Esophagus squamous epithelium (tissue), 5 donors: ENCODE data around the gene CCNY. TPM values are rescaled to one million over a fixed set of nuclear protein-coding genes. Genes with fewer than 3 reads are reported as not detected.

ENCODE experiments used
- DNase-seq: peaks from one replicate; lab custom pipeline; 2025; lab: John Stamatoyannopoulos, UW
- H3K27ac ChIP-seq, 4 donors: fragments of 200-600 bp; sonication (generic); one replicate each; pipeline ENCODE4 v1.5.1; 2016 to 2019; ENCODE audit warnings: mild to moderate bottlenecking in 1 of 4
- H3K27me3 ChIP-seq, 4 donors: fragments of 200-600 bp; sonication (generic); 1 replicate in 3 of 4; 2 replicates in 1 of 4; pipeline versions ENCODE4 v1.5.1 to v1.6.0; 2017 to 2021; ENCODE audit warnings: antibody characterized with exemption in 1 of 4
- H3K36me3 ChIP-seq, 3 donors: fragments of 200-600 bp; sonication (generic); one replicate each; pipeline ENCODE4 v1.5.1; 2016 to 2019
- H3K4me1 ChIP-seq, 3 donors: fragments of 200-600 bp; sonication (generic); one replicate each; pipeline ENCODE4 v1.5.1; 2017 to 2019
- H3K4me3 ChIP-seq, 4 donors: fragments of 200-600 bp; sonication (generic); 1 replicate in 3 of 4; 2 replicates in 1 of 4; pipeline ENCODE4 v1.5.1; 2016 to 2019; ENCODE audit warnings: mild to moderate bottlenecking in 2 of 4, moderate library complexity in 1 of 4
- H3K9me3 ChIP-seq, 3 donors: fragments of 200-600 bp; sonication (generic); one replicate each; pipeline ENCODE4 v1.5.1; 2016 to 2019
- POLR2A ChIP-seq, 4 donors: fragments of 450-650 bp; IDR thresholded peaks; one replicate each; pipeline ENCODE4 v1.6.1; 2017; ENCODE audit warnings: antibody characterized with exemption in 4 of 4, mild to moderate bottlenecking in 4 of 4, moderate library complexity in 3 of 4
- whole genome bisulfite sequencing, 2 donors: methylation state at CpG; one replicate each; pipeline ENCODE4 v1.1.5; 2018; 5-methylcytosine and 5-hydroxymethylcytosine counted together
- intact Hi-C: fragments of 100-400 bp; cut with DNase I; formaldehyde crosslinking; loops from one replicate; pipeline ENCODE4 v1.15.0; 2022
- total RNA-seq, 4 donors: library from RNA; depleted of rRNA; stranded (reverse); fragments of >200 nt; gene quantifications; one replicate each; pipeline ENCODE4 v1.1.0, GENCODE V29; 2016
- TF ChIP-seq, protein P1 (sequence below), 6 experiments: fragments of 450-650 bp in 4 of 6; fragments of 200-600 bp in 2 of 6; sonication (generic) in 2 of 6; IDR thresholded peaks; one replicate each; pipeline ENCODE4 v1.5.1; 2016 to 2019; ENCODE audit warnings: antibody characterized with exemption in 6 of 6, mild to moderate bottlenecking in 4 of 6, moderate library complexity in 4 of 6
- donor health status: DM: yes; HTN: yes; CAD: no.

The CCNY gene
- total RNA-seq, 4 donors from 2014 or later, result 24.1 to 41.5 (median 30.4) TPM

DNA sequence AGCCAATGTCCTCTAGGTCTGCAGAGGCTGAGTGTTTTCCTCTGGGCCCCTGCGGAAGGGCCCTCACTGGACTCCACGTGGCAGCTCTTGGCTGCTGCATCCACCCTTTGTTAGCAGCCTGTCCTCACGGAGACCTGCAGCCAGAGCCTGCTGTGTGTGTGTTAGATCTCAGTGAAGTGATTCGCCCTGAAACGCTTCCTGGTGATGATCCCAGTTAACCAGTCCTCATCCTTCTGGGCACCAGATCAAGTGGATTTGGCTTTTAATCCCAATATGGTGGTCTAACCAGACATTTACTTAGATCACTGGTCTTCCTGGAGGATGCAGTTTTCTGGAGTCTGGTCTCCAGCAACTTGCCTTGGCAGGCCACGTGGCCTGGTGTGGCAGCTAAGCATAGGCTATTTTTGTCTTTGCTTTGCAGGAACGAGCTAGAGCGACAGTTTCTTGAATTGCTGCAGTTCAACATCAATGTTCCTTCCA lies 229.3 kb downstream of the CCNY start:
- DNase-seq, result no peak
- intact Hi-C loops, result loop anchor here (10.0 kb wide), 1 partner anchor 321 kb away; no protein-coding TSS in a partner anchor
- TF ChIP-seq POLR2A (IDR thresholded peaks at IDR 0.05), result no peak
- TF ChIP-seq, protein P1, sequence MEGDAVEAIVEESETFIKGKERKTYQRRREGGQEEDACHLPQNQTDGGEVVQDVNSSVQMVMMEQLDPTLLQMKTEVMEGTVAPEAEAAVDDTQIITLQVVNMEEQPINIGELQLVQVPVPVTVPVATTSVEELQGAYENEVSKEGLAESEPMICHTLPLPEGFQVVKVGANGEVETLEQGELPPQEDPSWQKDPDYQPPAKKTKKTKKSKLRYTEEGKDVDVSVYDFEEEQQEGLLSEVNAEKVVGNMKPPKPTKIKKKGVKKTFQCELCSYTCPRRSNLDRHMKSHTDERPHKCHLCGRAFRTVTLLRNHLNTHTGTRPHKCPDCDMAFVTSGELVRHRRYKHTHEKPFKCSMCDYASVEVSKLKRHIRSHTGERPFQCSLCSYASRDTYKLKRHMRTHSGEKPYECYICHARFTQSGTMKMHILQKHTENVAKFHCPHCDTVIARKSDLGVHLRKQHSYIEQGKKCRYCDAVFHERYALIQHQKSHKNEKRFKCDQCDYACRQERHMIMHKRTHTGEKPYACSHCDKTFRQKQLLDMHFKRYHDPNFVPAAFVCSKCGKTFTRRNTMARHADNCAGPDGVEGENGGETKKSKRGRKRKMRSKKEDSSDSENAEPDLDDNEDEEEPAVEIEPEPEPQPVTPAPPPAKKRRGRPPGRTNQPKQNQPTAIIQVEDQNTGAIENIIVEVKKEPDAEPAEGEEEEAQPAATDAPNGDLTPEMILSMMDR (IDR thresholded peaks at IDR 0.05), result no peak

DNA sequence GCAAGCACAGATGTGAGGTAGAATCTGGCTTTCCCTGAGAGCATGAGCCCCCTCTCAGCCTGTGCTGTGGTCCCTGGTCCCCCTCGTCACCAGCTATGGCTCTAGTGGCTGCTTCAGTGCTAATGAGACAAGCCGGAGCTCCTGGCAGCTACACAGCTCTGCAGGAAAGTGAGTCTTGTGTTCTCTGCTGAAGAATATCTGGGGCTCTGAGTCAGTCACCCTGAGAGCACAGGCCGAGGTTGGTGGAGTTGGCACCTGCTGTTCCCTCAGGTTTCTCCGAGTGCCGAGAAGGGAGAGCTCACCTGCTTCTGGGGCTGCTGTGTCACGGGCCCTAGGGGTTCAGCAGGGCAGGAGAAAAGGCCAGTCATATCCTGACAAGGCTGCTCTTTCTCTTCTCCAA lies 231.6 kb downstream of the CCNY start:
- H3K4me1 ChIP-seq, result peaks cover 0 to 18% (median 11%) of the 10 kb centered on the region in 3 donors
- 100% methylated on average over 1 of the region's 6 CpGs; no CpG with 5 or more reads in 1 of the 2 donors for WGBS, 2 donors
- no peak for DNase-seq
- no peaks in the 10 kb centered on the region for H3K27me3 ChIP-seq
- peaks cover 6 to 76% (median 16%) of the 10 kb centered on the region in 3 donors for H3K36me3 ChIP-seq
- no peaks in the 10 kb centered on the region for H3K9me3 ChIP-seq
- intact Hi-C loops, result loop anchor here (10.0 kb wide), 1 partner anchor 323 kb away; no protein-coding TSS in a partner anchor
- no peak overlapping the region for H3K27ac ChIP-seq
- H3K4me3 ChIP-seq, result no peak overlapping the region
- TF ChIP-seq POLR2A (IDR thresholded peaks at IDR 0.05), result no peak
- TF ChIP-seq, protein P1 (IDR thresholded peaks at IDR 0.05), result no peak

More for the DNA sequence above, 229.3 kb downstream of the CCNY start:
- Histone ChIP-seq H3K27ac (no peak overlapping the region), H3K27me3 (no peaks in the 10 kb centered on the region), H3K4me1 (peaks cover 0 to 18% (median 11%) of the 10 kb centered on the region in 3 donors), H3K4me3 (no peak overlapping the region), H3K9me3 (no peaks in the 10 kb centered on the region), H3K36me3 (peaks cover 6 to 73% (median 16%) of the 10 kb centered on the region in 3 donors)
- 73 to 79% methylated on average over 3 to 6 of the region's 8 CpGs for WGBS, 2 donors

DNA sequence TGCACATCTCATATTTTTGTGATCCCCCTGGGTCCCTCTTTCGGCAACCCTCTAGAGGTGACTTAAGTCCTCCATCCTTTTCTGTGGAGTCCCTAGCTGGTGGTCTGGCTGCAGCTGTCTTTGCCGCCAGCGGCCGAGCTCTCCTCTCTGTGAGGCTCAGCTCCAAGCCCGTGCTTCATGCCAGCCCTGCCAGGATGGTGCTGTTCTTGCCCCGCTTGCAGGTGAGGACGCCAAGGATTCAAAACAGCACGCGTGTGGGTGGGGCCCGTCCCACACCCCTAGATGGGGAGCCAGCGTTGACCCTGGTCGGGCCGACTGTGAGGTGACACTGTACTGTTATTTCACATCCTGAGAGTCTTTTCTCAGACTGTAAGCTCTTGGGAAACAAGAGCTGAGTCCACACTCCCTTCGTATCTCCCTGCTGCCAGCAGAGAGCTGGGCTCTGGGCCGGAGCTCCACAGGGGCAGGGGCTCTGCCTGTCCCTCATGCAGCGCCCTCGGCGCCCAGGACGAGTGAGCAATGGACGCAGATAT lies 232.2 kb downstream of the CCNY start:
- TF ChIP-seq, protein P1 (IDR thresholded peaks at IDR 0.05), result no peak
- no peak for TF ChIP-seq POLR2A (IDR thresholded peaks at IDR 0.05)
- Histone ChIP-seq H3K27me3 (no peaks in the 10 kb centered on the region), H3K9me3 (no peaks in the 10 kb centered on the region), H3K36me3 (peaks cover 6 to 82% (median 16%) of the 10 kb centered on the region in 3 donors), H3K4me3 (no peak overlapping the region), H3K27ac (no peak overlapping the region), H3K4me1 (peaks cover 0 to 18% (median 11%) of the 10 kb centered on the region in 3 donors)
- WGBS, 2 donors, result 92% methylated on average over 14 of the region's 20 CpGs; no CpG with 5 or more reads in 1 of the 2 donors
- no peak for DNase-seq
- intact Hi-C loops, result loop anchor here (10.0 kb wide), 1 partner anchor 324 kb away; no protein-coding TSS in a partner anchor

DNA sequence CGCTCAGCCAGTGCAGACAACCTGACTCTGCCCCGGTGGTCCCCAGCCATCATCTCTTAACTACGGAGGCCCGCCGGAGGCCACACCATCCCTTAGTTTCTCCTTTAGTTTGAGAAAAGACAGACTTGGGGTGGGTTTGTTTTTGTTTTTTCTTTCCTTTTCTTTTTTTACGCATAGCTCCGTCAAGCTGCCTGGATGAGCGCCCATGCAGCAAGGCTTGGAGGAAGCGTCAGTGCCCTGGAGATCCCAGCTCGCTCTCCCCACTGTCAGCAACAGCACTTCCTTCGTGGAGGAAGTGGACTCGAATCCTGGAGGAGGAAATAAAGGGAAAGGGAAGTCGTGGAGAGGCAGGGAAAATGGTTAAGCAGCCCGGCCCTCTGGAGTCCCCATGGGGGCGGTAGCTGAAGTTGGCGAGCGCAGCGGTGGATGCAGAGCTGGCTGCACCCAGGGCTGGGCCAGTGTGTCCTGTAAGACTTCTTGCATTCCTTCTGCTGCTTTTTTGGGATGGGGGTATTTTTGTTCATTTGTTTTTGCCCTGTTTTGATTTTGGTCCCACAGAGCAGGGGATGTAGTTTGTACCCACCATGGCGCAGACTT lies 232.9 kb downstream of the CCNY start:
- DNase-seq, result no peak
- intact Hi-C loops, result loop anchor here (10.0 kb wide), 1 partner anchor 324 kb away; no protein-coding TSS in a partner anchor

More for the DNA sequence above, 232.9 kb downstream of the CCNY start:
- WGBS, 2 donors, result 87 to 94% methylated on average over 11 to 19 of the region's 19 CpGs
- Histone ChIP-seq H3K36me3 (peaks cover 6 to 82% (median 16%) of the 10 kb centered on the region in 3 donors), H3K4me1 (peaks cover 0 to 14% (median 10%) of the 10 kb centered on the region in 3 donors), H3K27ac (no peak overlapping the region), H3K4me3 (no peak overlapping the region), H3K27me3 (no peaks in the 10 kb centered on the region), H3K9me3 (no peaks in the 10 kb centered on the region)
- TF ChIP-seq, protein P1 (IDR thresholded peaks at IDR 0.05), result no peak
- TF ChIP-seq POLR2A (IDR thresholded peaks at IDR 0.05), result no peak
